Measurements from ENCODE around the gene FREY1.

DNA sequence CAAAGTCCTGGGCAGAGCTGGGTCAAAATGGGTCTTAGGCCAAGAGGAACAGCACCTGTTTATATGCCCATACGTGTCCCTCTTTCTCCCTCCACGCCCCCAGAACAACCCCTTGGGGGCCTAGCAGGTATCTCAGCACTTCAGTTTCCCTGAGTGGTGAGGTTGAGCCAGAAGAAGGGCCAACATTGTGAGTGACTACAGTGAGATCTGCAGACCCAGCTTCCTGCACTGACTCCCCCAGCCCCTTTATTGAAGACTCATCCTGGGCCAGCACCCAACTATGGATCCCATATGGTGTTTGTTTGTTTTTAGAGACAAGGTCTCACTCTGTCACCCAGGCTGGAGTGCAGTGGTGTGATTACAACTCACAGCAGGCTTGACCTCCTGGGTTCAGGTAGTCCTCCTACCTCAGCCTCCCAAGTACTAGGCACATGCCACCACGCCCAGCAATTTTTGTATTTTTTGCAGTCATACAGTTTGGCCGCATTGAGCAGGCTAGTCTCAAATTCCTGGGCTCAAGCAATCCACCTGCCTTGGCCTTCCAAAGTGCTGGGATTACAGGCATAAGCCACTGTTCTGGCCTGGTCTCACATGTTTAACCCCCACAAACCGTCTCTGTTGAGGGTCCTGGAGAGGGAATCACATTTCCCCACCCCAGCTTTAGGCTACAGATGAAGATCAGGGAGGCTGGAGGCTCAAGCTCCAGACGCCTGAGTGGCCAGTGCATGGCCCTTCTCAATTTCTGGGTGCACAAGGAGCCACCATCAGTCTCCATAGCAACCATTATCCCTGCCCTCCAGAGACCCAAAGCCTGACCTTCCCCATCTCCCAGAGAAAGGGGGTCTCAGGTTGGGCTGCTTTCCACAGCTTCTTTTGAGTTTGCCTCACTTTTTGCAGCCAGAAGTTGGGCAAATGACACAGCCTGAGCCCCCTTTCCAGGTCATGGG, 13.7 kb upstream of the FREY1 start:
- TF ChIP-seq REST (IDR thresholded peaks at IDR 0.05; ENCODE audit: insufficient read depth in 1 of 2, low read depth in 2 of 2, low read length in 2 of 2) (no peak), POLR2AphosphoS5 (IDR thresholded peaks at IDR 0.05; ENCODE audit: low read depth, low read length) (no peak)
